Femur (tissue), 1 donor: ENCODE measurements around the gene GNAO1.

Experiments
- DNase-seq: peaks from one replicate; pipeline ENCODE4 v3.0.0-alpha.2; 2017

The GNAO1 gene

GRCh38 chr16:56268799-56269198 is 77.5 kb downstream of the GNAO1 start:
- no peak for DNase-seq

- no peak for DNase-seq
Measured at GRCh38 chr16:56269281-56269680, 78.0 kb downstream of the GNAO1 start.

- DNase-seq: no peak
Measured at GRCh38 chr16:56269811-56270684, 78.8 kb downstream of the GNAO1 start.

- no peak for DNase-seq
Measured at GRCh38 chr16:56270828-56271227, 79.5 kb downstream of the GNAO1 start.

- no peak for DNase-seq
Measured at GRCh38 chr16:56272583-56272894, 81.2 kb downstream of the GNAO1 start.

GRCh38 chr16:56273615-56274014 is 82.3 kb downstream of the GNAO1 start:
- no peak for DNase-seq

- DNase-seq: no peak
Measured at GRCh38 chr16:56274369-56274768, 83.1 kb downstream of the GNAO1 start.

GRCh38 chr16:56275076-56275475 is 83.8 kb downstream of the GNAO1 start:
- no peak for DNase-seq

- DNase-seq: no peak
Measured at GRCh38 chr16:56275801-56276200, 84.5 kb downstream of the GNAO1 start.

- DNase-seq: no peak
Measured at GRCh38 chr16:56277075-56277474, 85.8 kb downstream of the GNAO1 start.

- DNase-seq: no peak
Measured at GRCh38 chr16:56278196-56278855, 87.0 kb downstream of the GNAO1 start.

- no peak for DNase-seq
Measured at GRCh38 chr16:56279132-56279531, 87.8 kb downstream of the GNAO1 start.

GRCh38 chr16:56279914-56280313 is 88.6 kb downstream of the GNAO1 start:
- no peak for DNase-seq

GRCh38 chr16:56281249-56281805 is 90.0 kb downstream of the GNAO1 start:
- no peak for DNase-seq

GRCh38 chr16:56282451-56282850 is 91.2 kb downstream of the GNAO1 start:
- no peak for DNase-seq

- no peak for DNase-seq
Measured at GRCh38 chr16:56284521-56284920, 93.2 kb downstream of the GNAO1 start.

- DNase-seq: no peak
Measured at GRCh38 chr16:56286809-56287208, 95.5 kb downstream of the GNAO1 start.

GRCh38 chr16:56288019-56288418 is 96.7 kb downstream of the GNAO1 start:
- no peak for DNase-seq

GRCh38 chr16:56289416-56289815 is 98.1 kb downstream of the GNAO1 start:
- DNase-seq: no peak

GRCh38 chr16:56289862-56290261 is 98.6 kb downstream of the GNAO1 start:
- no peak for DNase-seq

- DNase-seq: no peak
Measured at GRCh38 chr16:56294014-56294413, 102.7 kb downstream of the GNAO1 start.

GRCh38 chr16:56294579-56294978 is 103.3 kb downstream of the GNAO1 start:
- no peak for DNase-seq

- no peak for DNase-seq
Measured at GRCh38 chr16:56295059-56295665, 103.9 kb downstream of the GNAO1 start.
